NCI-H2081 (cell line): ENCODE data around the gene ARMH3.

Source experiments
- DNase-seq, 2 experiments: peaks; one replicate each; lab custom pipeline; 2025; lab: John Stamatoyannopoulos, UW

ARMH3 gene

DNA sequence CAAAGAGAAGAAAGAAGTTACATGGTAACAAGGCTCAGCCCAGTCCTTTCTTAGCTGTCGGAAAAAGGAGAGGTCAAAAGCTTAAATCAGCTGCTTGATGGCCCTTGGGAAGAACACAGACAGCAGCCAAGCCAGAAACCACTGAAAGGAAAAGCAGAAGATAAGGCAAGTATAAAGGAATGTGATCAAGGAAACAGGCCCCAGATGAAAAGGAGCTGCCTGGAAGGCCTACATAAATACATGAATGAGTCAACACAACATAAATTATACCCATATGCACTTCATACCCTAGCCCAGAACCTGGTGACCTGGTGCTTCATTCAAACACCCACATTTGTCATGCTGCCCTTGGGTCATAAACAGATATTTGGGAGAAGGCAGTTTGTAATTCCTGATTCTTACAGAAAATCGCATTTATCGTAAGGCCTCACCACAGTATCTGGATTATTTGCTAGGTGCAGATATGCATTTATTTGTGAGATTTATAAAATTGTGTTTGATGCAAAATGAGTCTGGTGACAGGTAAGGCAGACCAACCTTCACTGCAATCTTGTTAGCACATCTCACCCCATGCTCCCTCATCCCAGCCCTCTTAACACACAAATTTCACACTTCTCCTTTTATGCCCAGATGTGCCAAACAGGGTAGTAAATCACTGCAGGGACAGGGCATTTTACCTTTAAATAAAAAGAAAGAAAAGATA lies 117.5 kb downstream of the ARMH3 start:
- no peak for DNase-seq

DNA sequence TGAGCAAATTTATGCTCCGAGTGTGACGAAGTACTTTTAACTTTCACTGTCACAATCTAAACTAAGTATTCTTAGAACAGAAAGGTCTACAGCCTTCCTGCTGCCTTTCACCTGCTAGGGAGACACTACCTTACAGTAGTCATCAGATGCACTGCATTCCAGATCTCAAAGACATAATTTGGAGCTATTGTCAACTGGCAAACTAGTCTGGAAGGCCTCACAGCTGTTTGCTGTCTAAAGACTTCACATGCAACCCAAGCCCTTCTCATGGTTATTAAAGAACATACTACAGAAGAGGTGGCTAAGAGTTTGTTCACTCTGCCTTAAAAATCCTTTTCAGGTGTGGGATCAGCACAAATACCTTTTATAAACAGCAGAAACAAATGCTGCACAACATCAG lies 120.5 kb downstream of the ARMH3 start:
- no peak for DNase-seq

DNA sequence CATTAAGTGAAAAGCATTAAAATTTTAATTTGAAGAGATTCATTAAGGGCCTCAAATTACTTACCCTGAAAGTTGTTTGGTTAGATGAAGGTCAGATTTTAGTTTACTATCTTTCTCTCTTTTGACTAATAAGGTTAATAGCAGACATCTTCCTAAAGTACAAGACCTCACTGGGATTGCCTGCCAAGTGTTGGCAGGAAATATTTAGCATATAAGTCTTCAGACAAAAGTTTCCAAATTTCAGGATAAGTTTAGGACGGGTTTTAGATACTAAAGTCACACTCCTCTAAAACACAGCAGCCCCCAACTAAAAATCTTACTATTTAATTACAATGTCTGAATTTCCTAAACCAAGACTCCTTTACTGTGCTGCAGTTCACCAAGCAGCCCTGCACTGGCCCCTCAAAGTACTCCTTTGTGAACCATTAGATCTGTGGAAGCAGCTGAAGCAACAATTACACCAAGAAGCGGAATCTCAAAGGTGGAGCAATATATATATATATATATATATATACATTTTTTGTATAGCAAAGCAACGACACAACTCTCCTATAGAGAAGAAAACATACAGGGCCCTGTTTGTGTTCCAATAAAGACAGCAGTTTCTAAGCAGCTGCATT lies 121.2 kb downstream of the ARMH3 start:
- DNase-seq: no peak

DNA sequence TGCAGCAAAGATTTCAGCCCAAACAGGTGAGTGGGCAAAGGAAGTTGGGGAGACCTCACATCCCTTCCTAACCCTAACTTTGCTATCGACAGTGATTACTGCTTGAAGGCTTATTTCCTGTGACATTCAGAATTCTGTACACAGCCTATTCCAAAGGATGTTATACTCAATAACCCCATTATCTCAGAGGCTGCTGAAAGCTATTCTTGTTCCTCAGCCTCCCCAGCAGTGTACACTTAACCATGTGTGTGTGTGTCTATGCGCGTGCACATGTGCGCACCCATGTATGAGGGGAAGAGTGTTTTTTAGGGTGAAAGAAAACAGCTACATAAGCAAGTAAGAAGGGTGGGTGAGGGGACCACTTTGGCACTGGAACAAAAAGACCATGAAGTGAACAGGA lies 122.0 kb downstream of the ARMH3 start:
- DNase-seq: no peak

DNA sequence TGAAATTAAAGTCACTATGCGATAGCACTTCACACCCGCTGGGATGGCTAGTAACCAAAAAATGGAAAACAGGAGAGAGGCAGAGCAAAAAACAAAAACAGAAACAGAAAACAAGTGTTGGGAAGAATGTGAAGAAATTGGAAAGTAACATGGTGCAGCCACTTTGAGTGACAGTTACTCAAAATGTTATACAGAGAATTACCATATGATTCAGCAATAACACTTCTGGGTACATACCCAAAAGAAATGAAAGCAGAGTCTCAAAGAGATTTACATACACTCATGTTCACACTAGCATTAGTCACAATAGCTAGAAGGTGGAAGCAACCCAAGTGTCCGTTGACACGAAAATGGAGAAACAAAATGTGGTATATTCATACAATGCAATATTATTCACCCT lies 123.8 kb downstream of the ARMH3 start:
- DNase-seq: no peak

DNA sequence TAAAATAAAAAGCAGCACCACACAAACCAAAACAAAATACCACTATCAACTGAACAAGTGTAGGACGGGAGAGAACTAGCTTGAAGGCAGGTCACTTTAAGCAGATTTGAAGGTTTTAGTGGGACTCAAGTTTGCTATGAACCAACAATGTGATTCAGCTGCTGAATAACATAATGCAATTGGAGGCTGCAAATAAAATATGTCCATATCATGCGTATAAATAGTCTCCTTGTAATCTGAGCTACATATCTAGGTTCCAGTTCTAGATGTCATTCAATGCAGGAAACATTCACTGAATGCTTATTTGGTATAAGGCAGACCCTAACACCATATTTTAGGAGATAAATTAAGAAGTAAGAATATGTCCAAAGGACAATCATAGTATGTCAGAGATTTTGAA lies 130.9 kb downstream of the ARMH3 start:
- DNase-seq: no peak

DNA sequence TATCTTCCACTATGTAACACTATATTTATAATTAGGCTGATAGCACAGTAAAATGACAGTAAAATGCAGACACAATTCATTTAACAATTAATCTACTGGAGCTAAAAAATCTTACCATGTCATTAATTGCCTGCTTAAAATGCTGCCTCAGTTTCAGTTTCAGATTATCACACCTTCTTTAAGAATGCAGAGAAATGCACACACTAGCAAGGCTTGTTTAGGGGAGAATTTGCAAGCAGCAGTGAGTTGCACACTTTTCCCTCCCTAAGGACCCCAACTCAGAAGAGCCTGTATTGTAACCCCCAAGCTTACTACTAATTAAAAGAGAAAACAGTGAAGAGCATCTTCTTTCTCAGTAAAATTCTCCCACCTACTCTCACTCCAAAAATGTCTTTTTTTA lies 132.7 kb downstream of the ARMH3 start:
- no peak for DNase-seq

DNA sequence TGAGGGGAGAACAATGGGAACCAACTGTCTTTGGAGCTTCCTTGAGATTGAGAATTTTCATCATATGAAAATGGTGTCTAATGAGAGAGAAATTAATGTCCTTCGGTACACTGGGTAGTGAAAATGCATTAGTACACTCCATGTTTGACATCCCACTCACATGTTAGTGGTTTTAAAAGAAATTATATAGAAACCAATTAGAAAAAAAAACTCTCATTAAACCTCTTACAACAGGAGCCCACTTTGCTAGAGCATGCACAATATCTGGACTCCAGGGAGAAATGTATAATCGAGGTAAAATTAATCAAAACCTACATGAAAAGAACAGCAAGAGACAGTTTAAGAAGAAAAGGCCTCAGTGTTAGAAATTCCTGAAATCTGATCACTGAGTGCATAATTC lies 133.1 kb downstream of the ARMH3 start:
- no peak for DNase-seq

DNA sequence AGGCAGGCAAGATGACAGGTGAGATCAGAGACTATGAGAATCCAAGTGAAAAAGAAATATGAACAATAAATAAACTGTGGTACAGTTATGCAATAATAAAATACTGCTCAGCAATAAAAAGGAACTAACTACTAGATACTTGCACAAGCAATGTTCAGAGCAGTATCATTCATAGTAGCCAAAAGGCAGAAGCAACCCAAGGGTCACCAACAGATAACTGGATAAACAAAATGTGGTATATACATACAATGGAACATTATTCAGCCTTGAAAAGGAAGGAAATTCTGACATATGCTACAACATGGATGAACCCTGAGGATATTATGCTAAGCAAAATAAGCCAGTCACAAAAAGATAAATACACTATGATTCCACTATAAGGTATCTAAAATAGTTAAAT lies 135.4 kb downstream of the ARMH3 start:
- DNase-seq: no peak

DNA sequence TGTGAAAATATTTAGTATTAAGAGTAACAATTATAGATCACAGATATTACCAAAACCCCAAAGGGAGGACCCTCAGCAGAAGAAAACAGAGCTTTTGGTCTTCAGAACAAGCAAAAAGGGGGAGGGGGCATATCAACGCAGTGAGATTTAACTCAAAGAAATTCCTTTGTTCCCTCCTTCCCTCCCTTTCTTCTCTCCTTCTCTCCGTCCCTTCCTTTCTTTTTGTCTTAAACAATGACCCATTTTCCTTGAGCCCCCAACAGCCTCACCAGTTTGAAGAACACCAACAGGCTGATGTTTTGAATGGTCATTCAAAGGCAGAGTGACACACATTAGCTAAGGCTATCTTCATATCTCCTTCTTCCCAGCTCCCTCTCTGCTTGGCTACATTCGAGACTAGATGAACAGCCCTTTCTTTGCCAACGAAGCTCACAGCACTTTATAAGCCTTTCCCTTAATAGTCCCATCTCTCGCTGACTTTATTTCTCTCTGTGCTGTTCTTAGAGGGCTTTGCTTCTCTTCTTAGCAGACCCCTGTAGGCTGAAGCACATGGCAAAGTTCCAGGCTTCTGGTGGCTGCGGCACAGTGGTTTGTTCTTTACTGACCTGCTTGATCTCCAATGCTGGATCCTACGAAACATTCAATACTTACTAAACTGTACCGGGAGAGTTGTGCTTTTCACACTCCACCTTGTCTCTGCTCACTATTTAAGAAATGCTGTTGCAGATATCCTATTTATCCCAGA lies 136.8 kb downstream of the ARMH3 start:
- DNase-seq: no peak

DNA sequence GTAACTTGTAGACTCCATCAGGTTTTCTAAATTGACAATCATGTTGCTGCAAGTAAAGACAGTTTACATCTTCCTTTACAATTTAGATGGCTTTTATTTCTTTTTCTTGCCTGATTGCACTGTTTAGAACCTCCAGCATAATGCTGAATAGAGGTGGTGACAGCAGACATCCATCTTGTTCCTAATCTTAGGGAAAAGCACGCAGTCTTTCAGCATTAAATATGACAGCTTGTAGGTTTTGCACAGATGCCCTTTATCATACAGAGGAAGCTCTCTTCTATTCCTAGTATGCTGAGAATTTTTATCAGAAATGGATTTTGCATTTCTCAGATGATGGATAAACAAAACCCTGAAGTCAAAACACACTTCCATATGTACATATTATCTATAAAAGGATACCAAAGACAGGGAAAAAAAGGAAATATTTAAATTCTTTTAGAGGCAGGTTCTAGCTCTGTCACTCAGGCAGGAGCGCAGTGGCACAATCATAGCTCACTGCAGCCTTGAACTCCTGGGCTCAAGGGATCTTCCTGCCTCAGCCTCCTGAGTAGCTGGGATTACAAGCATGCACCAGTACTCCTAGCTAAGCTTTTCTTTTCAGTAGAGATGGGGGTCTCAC lies 143.3 kb downstream of the ARMH3 start:
- no peak for DNase-seq

DNA sequence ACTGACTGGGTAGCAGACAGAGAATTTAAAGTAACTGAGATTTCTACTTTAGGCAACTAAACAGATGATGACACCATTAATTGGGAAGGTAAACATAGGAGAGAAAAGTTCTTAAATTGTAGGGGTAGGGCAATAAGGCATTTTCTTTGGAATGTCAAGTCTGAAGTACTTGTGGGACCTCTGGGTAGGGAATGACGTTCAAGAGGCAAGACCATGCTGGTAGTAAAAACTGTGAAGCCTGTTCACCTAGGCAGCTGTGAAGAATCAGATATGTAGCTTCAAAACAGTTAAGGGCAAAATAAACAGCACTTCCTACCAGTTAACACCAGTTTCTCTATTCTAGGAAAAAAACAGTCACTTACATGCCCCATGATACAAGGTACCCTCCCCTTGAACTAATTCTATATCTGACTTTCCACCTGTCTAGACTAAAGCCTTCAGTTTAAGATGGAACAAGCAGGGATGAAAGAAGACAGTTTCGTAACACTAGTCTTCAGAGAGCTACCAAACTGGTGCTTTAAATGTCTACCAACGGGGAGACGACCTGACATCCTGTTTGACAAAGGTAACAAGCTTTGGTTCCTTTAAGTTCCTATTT lies 149.3 kb downstream of the ARMH3 start:
- no peak for DNase-seq

DNA sequence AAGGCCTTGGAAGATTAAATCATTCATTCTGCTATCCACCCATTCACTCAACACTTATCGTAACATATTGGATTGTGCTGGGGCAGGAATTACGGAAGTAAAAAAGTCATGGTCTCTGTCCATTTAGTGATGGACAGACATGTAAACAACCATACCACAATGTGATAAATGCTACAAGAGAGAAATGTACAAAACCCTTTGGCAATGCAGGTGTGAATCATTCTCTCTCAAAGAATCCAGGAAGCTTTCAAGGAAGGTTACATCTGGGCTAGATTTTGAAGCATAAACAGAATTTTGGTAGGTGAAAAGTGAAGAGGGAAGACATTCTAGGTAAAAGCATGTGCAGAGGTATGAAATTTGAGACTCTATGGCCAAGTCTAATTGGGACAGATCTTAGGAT lies 150.7 kb downstream of the ARMH3 start:
- DNase-seq: no peak

DNA sequence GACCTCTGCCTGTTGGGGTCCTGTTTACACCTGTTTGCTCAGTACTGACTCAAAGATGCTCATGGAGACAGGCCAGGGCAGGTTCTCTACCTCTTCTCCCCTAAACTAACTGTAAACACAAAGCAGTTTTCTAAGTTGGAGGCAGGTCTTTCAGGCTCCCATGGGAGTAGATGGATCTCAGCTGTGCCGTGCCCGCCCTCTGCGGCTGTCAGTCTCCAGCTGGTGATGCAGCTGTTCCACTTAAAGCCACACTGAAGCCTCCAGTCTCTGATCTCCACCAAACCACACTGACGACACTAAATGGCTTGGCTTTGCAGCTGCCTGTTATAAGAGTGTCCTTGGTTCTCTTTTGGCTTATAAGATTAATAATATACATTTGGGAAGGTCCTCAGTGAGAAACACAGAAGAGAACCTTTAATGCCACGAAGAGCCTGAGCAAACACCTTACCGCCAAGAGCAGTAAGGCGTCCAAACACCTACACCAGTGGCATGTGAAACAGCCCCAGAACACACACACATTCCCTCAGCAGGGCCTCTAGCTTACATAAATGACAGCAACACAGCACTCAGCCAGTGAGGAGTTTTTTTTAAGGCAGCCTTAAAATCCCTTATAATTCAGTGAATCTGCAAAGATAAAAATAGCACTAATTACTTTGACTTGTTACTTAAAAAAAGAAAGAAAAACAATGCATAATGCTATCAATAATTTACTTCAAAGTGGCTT lies 152.0 kb downstream of the ARMH3 start:
- DNase-seq: no peak

DNA sequence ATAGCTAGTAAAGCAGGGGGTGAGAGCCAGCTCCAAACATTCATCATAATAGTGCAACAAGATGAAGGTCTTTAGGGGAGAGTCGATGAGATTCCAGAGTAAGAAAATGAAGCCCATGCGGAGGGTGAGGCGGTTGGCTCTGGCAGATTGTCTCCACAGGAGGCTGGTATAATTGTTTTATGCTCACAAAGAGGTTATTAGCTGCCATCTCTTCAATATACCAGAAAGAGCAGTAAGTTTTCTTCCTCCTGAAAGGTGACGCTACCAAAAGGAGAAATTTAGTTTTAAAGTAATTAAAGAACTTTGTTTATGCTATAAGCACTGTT lies 153.2 kb downstream of the ARMH3 start:
- no peak for DNase-seq

DNA sequence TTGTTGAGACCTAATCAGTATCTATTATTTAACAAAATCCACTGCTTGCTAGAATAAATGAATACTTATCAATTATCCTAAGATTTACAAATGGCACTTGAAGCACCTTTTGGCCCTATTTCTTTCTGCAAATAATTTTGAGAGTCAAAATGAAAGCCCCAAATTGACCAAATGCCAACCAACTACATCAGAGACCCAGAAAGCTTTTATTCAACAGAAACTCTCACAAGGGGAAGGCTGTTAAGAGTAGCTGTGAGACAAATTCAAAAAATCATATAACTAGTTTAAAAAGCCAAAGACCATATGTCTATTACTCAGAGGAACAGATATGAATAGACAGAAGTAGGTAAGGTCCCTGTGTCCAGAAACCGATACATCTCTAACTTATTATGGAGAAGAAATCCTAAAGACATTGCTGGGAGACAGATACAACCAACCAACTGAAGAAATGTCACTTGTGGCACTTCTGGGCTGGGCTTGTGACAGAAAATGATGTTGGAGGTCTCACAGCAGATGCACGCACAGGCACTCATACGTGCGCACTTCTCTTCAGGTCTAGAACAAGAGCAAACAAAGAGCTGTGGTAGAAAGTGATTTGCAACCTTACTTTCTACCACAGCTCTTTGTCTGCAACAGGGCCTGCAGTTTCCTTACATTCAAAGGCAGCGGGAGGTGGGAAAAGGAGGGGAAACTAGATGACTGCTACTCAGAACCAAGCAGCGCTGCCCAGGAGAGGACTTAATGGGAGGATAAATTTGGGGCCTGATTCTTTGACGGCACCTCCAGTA lies 153.7 kb downstream of the ARMH3 start:
- no peak for DNase-seq

DNA sequence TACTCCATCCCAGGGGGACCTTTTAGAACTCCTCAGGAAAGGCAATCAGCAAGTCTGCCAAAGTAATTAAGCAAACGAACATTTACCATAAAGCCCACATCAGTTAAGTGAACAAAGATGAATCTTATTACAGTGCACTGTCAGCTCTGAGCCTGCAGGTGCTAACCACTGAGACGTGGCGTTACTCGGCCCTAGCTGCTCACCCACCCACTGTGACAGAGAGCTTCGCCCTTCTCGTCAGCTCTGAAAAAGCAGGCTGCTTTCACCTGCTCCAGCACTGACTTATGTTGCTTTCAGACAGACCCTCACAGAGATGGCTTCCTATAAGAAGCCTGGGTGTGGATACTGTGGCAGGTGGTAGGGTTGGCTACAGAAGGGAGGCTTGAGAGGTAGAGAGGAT lies 154.6 kb downstream of the ARMH3 start:
- peak; percentile 4 to 46 for DNase-seq

DNA sequence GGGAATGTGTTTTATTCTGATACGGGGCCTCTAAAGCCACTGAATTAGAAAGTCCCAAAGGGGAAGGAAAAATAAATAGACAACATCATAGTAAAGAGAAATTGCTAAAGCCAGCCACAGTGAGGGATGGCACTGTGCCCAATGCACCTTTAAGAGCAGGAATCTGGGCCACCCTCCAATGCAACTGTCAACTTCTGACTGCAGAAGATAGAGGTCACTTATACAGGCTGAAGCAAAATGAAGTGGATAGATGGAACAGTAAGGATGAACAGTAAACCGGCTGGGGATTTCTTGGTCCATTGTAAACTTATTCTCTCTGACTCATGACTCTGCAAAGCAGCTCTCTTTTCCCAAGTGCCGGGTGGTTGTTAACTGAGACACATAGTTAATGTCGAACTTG lies 158.3 kb downstream of the ARMH3 start:
- DNase-seq: peak in 1 of 2 experiments; percentile 30

DNA sequence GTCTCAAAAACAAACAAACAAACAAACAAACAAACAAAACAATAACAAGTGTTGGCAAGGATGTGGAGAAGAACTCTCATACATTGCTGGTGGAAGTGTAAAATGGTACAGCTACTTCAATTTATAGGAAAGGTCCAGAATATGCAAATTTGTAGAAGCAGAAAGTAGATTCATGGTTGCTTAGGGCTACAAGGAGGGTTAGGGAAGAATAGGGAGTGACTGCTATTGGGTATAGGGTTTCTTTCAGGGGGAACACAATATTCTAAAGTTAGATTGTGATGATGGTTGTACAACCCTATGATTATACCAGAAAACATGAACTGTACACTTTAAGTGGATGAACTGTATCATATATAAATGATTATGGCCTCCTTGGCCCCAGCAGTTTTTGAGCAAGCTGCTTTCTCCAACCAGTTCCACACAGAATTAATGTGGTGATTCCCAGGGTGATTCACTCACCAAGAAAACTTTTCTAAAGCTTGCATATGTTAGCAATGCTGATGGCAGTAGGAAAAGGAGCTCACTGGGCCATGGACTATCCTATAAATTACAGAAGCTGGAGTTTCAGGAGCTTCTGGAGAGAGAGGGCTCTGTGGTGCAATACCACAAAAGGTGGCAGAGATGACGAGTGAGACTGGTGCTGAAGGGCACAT lies 159.6 kb downstream of the ARMH3 start:
- DNase-seq: no peak

DNA sequence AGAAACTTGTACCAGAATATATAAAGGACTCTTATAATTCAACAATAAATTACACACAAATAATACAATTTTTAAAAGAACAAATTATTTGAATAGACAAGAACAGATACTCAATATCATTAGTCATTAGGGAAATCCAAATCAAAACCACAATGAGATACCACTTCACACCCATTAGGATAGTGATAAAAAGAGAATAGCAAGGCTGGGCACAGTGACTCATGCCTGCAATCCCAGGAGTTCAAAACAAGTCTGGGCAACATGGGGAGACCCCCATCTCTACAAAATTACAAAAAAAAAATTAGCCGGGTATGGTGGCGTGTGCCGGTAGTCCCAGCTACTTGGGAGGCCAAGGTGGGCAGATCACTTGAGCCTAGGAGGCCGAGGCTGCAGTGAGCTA lies 160.2 kb downstream of the ARMH3 start:
- no peak for DNase-seq

DNA sequence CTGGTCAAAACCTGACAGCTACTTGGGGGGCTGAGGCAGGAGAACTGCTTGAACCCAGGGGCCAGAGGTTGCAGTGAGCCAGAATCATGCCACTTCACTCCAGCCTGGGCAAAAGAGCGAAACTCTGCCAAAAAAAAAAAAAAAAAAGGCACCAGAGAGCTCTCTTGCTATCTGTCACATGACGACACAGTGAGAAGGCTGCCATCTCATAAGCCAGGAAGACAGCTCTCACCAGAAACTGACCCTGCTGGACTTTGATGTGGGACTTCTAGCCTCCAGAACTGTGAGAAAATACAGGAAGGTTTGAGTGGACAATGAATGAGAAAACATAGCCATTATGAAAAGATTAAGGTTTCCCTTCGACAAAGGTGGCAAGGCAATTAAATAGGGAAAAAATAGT lies 161.2 kb downstream of the ARMH3 start:
- DNase-seq: no peak
